Endothelial cell of umbilical vein (primary cell): Measurements from ENCODE around the gene SLC38A1. TPM values are rescaled to one million over a fixed set of nuclear protein-coding genes. Genes with fewer than 3 reads are reported as not detected.
"Not testable (repeated sequence)": the region's sequence is repeated elsewhere in the genome, so short reads cannot be mapped to it uniquely, and the experiment has no call there.

Source experiments
- BruUV-seq: library from RNA; stranded (reverse); fragments of 400-500 nt; replicated peaks from 2 replicates; lab custom pipeline; 2021; lab: Mats Ljungman, UMichigan
- CTCF ChIA-PET: fragments of 300-600, 350-600 bp; sonication (Branson Sonifier 250); formaldehyde crosslinking; loops from one replicate; lab custom pipeline; 2021; ENCODE audit warnings: antibody characterized with exemption, inconsistent platforms; lab: Charles Lee
- POLR2A ChIA-PET: fragments of 300-600, 350-600 bp; sonication (Branson Sonifier 250); formaldehyde crosslinking; loops from one replicate; lab custom pipeline; 2021; ENCODE audit warnings: antibody characterized with exemption, inconsistent platforms; lab: Charles Lee
- DNase-seq: peaks from one replicate; pipeline ENCODE4 v3.0.0-alpha.2; 2011; ENCODE audit warnings: low read depth, low spot score
- FAIRE-seq: peaks from 2 replicates; lab custom pipeline; 2011; peaks lifted over from hg19 to GRCh38; lab: Jason Lieb, UNC
- H2AFZ ChIP-seq: 2 replicates; pipeline ENCODE4 v1.6.0; 2012; ENCODE audit warnings: low read depth, low read length, control low read depth, inconsistent platforms
- H3K27ac ChIP-seq: 2 replicates; pipeline ENCODE4 v1.5.1; 2011; ENCODE audit warnings: low read depth, mild to moderate bottlenecking, control low read depth, low read length, moderate library complexity; ENCODE audit not compliant: insufficient read depth
- H3K27me3 ChIP-seq, 2 experiments: 2 replicates each; pipeline versions ENCODE4 v1.6.0 to v1.6.1; 2011; ENCODE audit warnings: low read length in 2 of 2, mixed read lengths in 1 of 2; ENCODE audit not compliant: control insufficient read depth in 2 of 2, insufficient read depth in 2 of 2
- H3K36me3 ChIP-seq, 2 experiments: 2 replicates in 1 of 2; 3 replicates in 1 of 2; pipeline ENCODE4 v1.5.1; 2011; ENCODE audit warnings: low read length in 2 of 2, mild to moderate bottlenecking in 1 of 2, moderate library complexity in 1 of 2; ENCODE audit not compliant: control insufficient read depth in 2 of 2, insufficient read depth in 2 of 2; ENCODE audit errors: extremely low read depth in 1 of 2
- H3K4me1 ChIP-seq: 3 replicates; pipeline ENCODE4 v1.5.1; 2011; ENCODE audit warnings: mild to moderate bottlenecking, low read length; ENCODE audit not compliant: control insufficient read depth, insufficient read depth; ENCODE audit errors: extremely low read depth
- H3K4me2 ChIP-seq: 2 replicates; pipeline ENCODE4 v1.6.1; 2011; ENCODE audit warnings: low read length, control low read depth, mixed read lengths; ENCODE audit not compliant: insufficient read depth
- H3K4me3 ChIP-seq, 3 experiments: fragments of 200-600 bp in 1 of 3; sonication (generic), shearing (Covaris generic) in 1 of 3; replicated peaks in 1 of 3; 2 replicates each; pipeline ENCODE4 v1.5.1; 2011 to 2016; ENCODE audit warnings: control low read depth in 3 of 3, low read length in 3 of 3, mild to moderate bottlenecking in 2 of 3, inconsistent platforms in 1 of 3, low read depth in 1 of 3, moderate library complexity in 1 of 3; ENCODE audit not compliant: insufficient read depth in 1 of 3
- H3K79me2 ChIP-seq: 2 replicates; pipeline ENCODE4 v1.6.0; 2012; ENCODE audit warnings: low read length, inconsistent platforms; ENCODE audit not compliant: control insufficient read depth, insufficient read depth
- H3K9ac ChIP-seq: replicated peaks from 2 replicates; pipeline ENCODE3; 2011; ENCODE audit warnings: low read length, control low read depth; ENCODE audit not compliant: insufficient read depth; ENCODE audit errors: extremely low read depth
- H3K9me1 ChIP-seq: replicated peaks from 3 replicates; pipeline ENCODE4 v1.6.0; 2011; ENCODE audit warnings: mild to moderate bottlenecking, low read length; ENCODE audit not compliant: control insufficient read depth, insufficient read depth; ENCODE audit errors: extremely low read depth
- H3K9me3 ChIP-seq: replicated peaks from 2 replicates; pipeline ENCODE4 v1.5.1; 2012; ENCODE audit warnings: low read length, inconsistent platforms; ENCODE audit not compliant: control insufficient read depth, insufficient read depth
- H4K20me1 ChIP-seq: replicated peaks from 2 replicates; pipeline ENCODE3; 2011; ENCODE audit warnings: mild to moderate bottlenecking, low read length; ENCODE audit not compliant: control insufficient read depth, insufficient read depth; ENCODE audit errors: extremely low read depth
- EZH2 ChIP-seq: IDR thresholded peaks from 2 replicates; pipeline ENCODE4 v1.6.1; 2012; ENCODE audit warnings: borderline replicate concordance, low read depth, mild to moderate bottlenecking, moderate library complexity, low read length, inconsistent platforms; ENCODE audit not compliant: severe bottlenecking
- MYC ChIP-seq: IDR thresholded peaks from one replicate; pipeline ENCODE4 v1.6.1; 2011; ENCODE audit warnings: mild to moderate bottlenecking, low read depth, low read length
- POLR2A ChIP-seq: IDR thresholded peaks from 2 replicates; pipeline ENCODE4 v1.6.1; 2012; ENCODE audit warnings: low read depth, mild to moderate bottlenecking, control low read depth, low read length
- dilution Hi-C: fragments of 300-500 bp; cut with MboI; formaldehyde crosslinking; loops from one replicate; pipeline ENCODE4 v1.15.0; 2019; ENCODE audit warnings: low sequenced_read_pairs; ENCODE audit not compliant: extremely low pct_ligation_motif_present
- intact Hi-C: fragments of 100-400 bp; cut with micrococcal nuclease; formaldehyde crosslinking; loops from one replicate; pipeline ENCODE4 v1.10.0; 2022
- polyA plus RNA-seq, 4 experiments: library from polyadenylated mRNA; depleted of rRNA in 3 of 4; stranded (reverse) in 3 of 4; unstranded in 1 of 4; fragments of >200 nt; gene quantifications; 2 replicates each; pipeline versions ENCODE4 v1.2.1 to v1.2.3, GENCODE V29; 2011 to 2012; ENCODE audit warnings: missing spikeins in 1 of 4
- total RNA-seq: library from RNA; stranded (reverse); gene quantifications from 2 replicates; pipeline ENCODE4 v1.2.3, GENCODE V29; 2021
- TF ChIP-seq, protein P1 (sequence below): IDR thresholded peaks from 2 replicates; pipeline ENCODE4 v1.6.1; 2011; ENCODE audit not compliant: insufficient read depth, insufficient read length
- TF ChIP-seq, protein P2 (sequence below), 2 donors: IDR thresholded peaks; 1 replicate in 1 of 2; 2 replicates in 1 of 2; pipeline ENCODE4 v1.5.1; 2011; ENCODE audit warnings: low read length in 2 of 2, mild to moderate bottlenecking in 2 of 2, moderate library complexity in 2 of 2, control low read depth in 1 of 2, inconsistent platforms in 1 of 2, low read depth in 1 of 2; ENCODE audit not compliant: insufficient read depth in 1 of 2; ENCODE audit errors: extremely low read depth in 1 of 2

SLC38A1 gene
- total and polyA plus RNA-seq, 2 donors (not counting 3 experiments of a cell fraction or from before 2014, with no cell fraction given) = 23.6 to 86.4 TPM

DNA sequence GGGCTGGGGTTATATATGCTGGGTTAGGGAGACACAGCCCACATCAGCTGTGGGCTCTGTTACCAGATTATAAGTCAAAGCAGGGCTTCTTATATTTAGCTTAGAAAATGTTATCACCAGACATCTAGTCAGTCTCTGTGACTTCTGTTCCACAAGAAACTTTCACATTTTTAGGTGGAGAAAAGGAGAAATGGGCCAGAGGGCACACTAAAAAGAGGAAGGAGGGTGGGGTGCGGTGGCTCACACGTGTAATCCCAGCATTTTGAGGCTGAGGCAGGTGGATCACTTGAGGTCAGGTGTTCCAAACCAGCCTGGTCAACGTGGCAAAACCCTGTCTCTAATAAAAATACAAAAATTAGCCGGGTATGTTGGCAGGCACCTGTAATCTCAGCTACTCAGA is 28.0 kb upstream of the SLC38A1 start:
- POLR2A ChIA-PET = no interaction called here
- Histone ChIP-seq H3K9me1 (no peaks in the 10 kb centered on the region), H3K27ac (no peak overlapping the region), H4K20me1 (no peaks in the 10 kb centered on the region), H3K9me3 (no peaks in the 10 kb centered on the region), H3K4me2 (no peak overlapping the region), H3K4me1 (no peaks in the 10 kb centered on the region), H2AFZ (no peak overlapping the region), H3K27me3 (peaks cover 3 to 7% of the 10 kb centered on the region in 2 experiments), H3K9ac (no peak overlapping the region), H3K4me3 (no peak overlapping the region), H3K79me2 (no peaks in the 10 kb centered on the region), H3K36me3 (no peaks in the 10 kb centered on the region)
- dilution Hi-C loops = no loop called here
- FAIRE-seq (no peak), DNase-seq (no peak)
- intact Hi-C loops = no loop called here
- TF ChIP-seq POLR2A = no peak
- TF ChIP-seq, protein P1, sequence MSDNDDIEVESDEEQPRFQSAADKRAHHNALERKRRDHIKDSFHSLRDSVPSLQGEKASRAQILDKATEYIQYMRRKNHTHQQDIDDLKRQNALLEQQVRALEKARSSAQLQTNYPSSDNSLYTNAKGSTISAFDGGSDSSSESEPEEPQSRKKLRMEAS = no peak
- no peak for TF ChIP-seq EZH2
- no peak for TF ChIP-seq MYC
- no TSS peak for BruUV-seq
- CTCF ChIA-PET = no interaction called here

DNA sequence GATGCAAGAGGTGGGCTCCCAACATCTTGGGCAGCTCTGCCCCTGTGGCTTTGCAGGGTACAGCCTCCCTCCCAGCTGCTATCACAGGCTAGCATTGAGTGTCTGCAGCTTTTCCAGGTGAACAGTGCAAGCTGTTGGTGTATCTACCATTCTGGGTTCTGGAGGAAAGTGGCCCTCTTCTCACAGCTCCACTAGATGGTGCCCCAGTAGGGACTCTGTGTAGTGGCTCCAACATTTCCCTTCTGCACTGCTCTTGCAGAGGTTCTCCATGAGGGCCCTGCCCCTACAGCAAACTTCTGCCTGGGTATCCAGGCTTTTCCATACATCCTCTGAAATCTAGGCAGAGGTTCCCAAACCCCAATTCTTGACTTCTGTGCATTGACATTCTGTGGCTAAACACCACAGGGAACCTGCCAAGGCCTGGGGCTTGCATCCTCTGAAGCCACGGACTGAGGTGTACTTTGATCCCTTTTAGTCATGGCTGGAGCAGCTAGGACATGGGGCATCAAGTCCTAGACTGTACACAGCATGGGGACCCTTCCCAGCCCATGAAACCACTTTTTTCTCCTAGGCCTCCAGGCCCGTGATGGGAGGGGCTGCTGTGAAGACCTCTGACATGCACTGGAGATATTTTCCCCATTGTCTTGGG is 24.0 kb upstream of the SLC38A1 start:
- Histone ChIP-seq H3K9me3 (no peaks in the 10 kb centered on the region), H4K20me1 (no peaks in the 10 kb centered on the region), H3K4me3 (no peak overlapping the region), H3K79me2 (no peaks in the 10 kb centered on the region), H3K27me3 (peaks cover 0 to 5% of the 10 kb centered on the region in 2 experiments), H3K4me2 (no peak overlapping the region), H3K4me1 (no peaks in the 10 kb centered on the region), H3K9ac (no peak overlapping the region), H2AFZ (no peak overlapping the region), H3K27ac (no peak overlapping the region), H3K36me3 (no peaks in the 10 kb centered on the region), H3K9me1 (no peaks in the 10 kb centered on the region)
- TF ChIP-seq, protein P1 = no peak
- TF ChIP-seq, protein P2, sequence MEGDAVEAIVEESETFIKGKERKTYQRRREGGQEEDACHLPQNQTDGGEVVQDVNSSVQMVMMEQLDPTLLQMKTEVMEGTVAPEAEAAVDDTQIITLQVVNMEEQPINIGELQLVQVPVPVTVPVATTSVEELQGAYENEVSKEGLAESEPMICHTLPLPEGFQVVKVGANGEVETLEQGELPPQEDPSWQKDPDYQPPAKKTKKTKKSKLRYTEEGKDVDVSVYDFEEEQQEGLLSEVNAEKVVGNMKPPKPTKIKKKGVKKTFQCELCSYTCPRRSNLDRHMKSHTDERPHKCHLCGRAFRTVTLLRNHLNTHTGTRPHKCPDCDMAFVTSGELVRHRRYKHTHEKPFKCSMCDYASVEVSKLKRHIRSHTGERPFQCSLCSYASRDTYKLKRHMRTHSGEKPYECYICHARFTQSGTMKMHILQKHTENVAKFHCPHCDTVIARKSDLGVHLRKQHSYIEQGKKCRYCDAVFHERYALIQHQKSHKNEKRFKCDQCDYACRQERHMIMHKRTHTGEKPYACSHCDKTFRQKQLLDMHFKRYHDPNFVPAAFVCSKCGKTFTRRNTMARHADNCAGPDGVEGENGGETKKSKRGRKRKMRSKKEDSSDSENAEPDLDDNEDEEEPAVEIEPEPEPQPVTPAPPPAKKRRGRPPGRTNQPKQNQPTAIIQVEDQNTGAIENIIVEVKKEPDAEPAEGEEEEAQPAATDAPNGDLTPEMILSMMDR (IDR thresholded peaks at IDR 0.05; ENCODE audit: extremely low read depth in 1 of 2, insufficient read depth in 1 of 2, low read depth in 1 of 2, low read length in 2 of 2) = peak in 1 of 2 donors; percentile 15
- BruUV-seq = no TSS peak
- intact Hi-C loops = no loop called here
- ChIA-PET CTCF (interaction anchor here (0.8 to 1.6 kb wide), 2 partner anchors 642 to 728 kb away, joined by 3 read pairs; no protein-coding TSS in a partner anchor), POLR2A (no interaction called here)
- dilution Hi-C loops = no loop called here
- DNase-seq = no peak
- no peak for FAIRE-seq

DNA sequence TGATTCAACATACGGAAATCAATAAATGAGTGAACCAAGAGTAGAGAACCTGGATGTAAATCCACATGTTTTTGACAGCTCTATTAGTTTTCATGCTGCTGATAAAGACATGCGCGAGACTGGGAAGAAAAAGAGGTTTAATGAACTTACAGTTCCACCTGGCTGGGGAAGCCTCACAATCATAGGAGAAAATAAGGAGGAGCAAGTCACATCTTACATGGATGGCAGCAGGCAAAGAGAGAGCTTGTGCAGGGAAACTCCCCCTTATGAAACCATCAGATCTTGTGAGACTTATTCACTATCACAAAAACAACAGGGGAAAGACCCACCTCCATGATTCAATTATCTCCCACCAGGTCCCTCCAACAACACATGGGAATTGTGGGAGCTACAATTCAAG is 23.1 kb upstream of the SLC38A1 start:
- CTCF ChIA-PET = interaction anchor here (0.8 to 1.7 kb wide), 3 partner anchors 384 to 729 kb away, joined by 3 read pairs; no protein-coding TSS in a partner anchor
- POLR2A ChIA-PET, H3K9ac ChIP-seq, H3K4me3 ChIP-seq, H3K9me3 ChIP-seq, H3K36me3 ChIP-seq, H3K27me3 ChIP-seq, H3K79me2 ChIP-seq, DNase-seq, intact Hi-C loops, H2AFZ ChIP-seq, dilution Hi-C loops, H3K9me1 ChIP-seq, FAIRE-seq, BruUV-seq, H3K27ac ChIP-seq, H4K20me1 ChIP-seq, H3K4me1 ChIP-seq, H3K4me2 ChIP-seq: not testable (repeated sequence)
